Measurements from ENCODE around the gene CDX4. TPM values are rescaled to one million over a fixed set of nuclear protein-coding genes. Genes with fewer than 3 reads are reported as not detected.

Gene CDX4
- total and polyA plus RNA-seq, 9 of the 15 experiments (the other 6 are each of a cell fraction or from before 2014, with no cell fraction given): not detected

GRCh38 chrX:73481521-73481920 is 34.7 kb downstream of the CDX4 start:
- POLR2A ChIA-PET: no interaction called here
- CTCF ChIA-PET (ENCODE audit: low intra/inter-chr PET ratio): no interaction called here
- BruUV-seq (replicated peaks): no TSS peak
- TF ChIP-seq MAFG (tag; conservative IDR thresholded peaks at IDR 0.05): no peak
- TF ChIP-seq NR2F6 (CRISPR knock-in tag; IDR thresholded peaks at IDR 0.05): no peak
- TF ChIP-seq, protein P1, sequence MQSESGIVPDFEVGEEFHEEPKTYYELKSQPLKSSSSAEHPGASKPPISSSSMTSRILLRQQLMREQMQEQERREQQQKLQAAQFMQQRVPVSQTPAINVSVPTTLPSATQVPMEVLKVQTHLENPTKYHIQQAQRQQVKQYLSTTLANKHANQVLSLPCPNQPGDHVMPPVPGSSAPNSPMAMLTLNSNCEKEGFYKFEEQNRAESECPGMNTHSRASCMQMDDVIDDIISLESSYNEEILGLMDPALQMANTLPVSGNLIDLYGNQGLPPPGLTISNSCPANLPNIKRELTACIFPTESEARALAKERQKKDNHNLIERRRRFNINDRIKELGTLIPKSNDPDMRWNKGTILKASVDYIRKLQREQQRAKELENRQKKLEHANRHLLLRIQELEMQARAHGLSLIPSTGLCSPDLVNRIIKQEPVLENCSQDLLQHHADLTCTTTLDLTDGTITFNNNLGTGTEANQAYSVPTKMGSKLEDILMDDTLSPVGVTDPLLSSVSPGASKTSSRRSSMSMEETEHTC (IDR thresholded peaks at IDR 0.05): no peak
- no peak for TF ChIP-seq BCL6 (CRISPR knock-in tag; IDR thresholded peaks at IDR 0.05)
- no peak for TF ChIP-seq GTF2E2 (tag; IDR thresholded peaks at IDR 0.05)
- TF ChIP-seq RBM34 (IDR thresholded peaks at IDR 0.05; ENCODE audit: borderline replicate concordance, insufficient read depth, low read length): no peak
- TF ChIP-seq, protein P2, sequence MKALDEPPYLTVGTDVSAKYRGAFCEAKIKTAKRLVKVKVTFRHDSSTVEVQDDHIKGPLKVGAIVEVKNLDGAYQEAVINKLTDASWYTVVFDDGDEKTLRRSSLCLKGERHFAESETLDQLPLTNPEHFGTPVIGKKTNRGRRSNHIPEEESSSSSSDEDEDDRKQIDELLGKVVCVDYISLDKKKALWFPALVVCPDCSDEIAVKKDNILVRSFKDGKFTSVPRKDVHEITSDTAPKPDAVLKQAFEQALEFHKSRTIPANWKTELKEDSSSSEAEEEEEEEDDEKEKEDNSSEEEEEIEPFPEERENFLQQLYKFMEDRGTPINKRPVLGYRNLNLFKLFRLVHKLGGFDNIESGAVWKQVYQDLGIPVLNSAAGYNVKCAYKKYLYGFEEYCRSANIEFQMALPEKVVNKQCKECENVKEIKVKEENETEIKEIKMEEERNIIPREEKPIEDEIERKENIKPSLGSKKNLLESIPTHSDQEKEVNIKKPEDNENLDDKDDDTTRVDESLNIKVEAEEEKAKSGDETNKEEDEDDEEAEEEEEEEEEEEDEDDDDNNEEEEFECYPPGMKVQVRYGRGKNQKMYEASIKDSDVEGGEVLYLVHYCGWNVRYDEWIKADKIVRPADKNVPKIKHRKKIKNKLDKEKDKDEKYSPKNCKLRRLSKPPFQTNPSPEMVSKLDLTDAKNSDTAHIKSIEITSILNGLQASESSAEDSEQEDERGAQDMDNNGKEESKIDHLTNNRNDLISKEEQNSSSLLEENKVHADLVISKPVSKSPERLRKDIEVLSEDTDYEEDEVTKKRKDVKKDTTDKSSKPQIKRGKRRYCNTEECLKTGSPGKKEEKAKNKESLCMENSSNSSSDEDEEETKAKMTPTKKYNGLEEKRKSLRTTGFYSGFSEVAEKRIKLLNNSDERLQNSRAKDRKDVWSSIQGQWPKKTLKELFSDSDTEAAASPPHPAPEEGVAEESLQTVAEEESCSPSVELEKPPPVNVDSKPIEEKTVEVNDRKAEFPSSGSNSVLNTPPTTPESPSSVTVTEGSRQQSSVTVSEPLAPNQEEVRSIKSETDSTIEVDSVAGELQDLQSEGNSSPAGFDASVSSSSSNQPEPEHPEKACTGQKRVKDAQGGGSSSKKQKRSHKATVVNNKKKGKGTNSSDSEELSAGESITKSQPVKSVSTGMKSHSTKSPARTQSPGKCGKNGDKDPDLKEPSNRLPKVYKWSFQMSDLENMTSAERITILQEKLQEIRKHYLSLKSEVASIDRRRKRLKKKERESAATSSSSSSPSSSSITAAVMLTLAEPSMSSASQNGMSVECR (CRISPR knock-in tag; IDR thresholded peaks at IDR 0.05): no peak
- no peak for TF ChIP-seq ZBTB11 (CRISPR knock-in tag; IDR thresholded peaks at IDR 0.05)
- TF ChIP-seq SRF (CRISPR knock-in tag; IDR thresholded peaks at IDR 0.05): no peak
- TF ChIP-seq STAT6 (CRISPR knock-in tag; IDR thresholded peaks at IDR 0.05): no peak

More at GRCh38 chrX:73481521-73481920, 34.7 kb downstream of the CDX4 start:
- Histone ChIP-seq H3K4me1 (replicated peaks in 1 of 2; ENCODE audit: control insufficient read depth in 2 of 2, insufficient read depth in 2 of 2, low read length in 2 of 2) (no peaks in the 10 kb centered on the region), H3K9me1 (ENCODE audit: control insufficient read depth, insufficient read depth, low read length) (no peaks in the 10 kb centered on the region), H3K79me2 (ENCODE audit: control insufficient read depth, insufficient read depth, low read length) (no peaks in the 10 kb centered on the region), H3K9ac (ENCODE audit: insufficient read depth in 1 of 2, low read depth in 2 of 2, low read length in 2 of 2) (no peak overlapping the region), H4K20me1 (replicated peaks; ENCODE audit: control insufficient read depth, insufficient read depth, low read length) (no peaks in the 10 kb centered on the region), H3K9me3 (replicated peaks; ENCODE audit: control insufficient read depth, insufficient read depth, low read depth, low read length) (no peaks in the 10 kb centered on the region), H3K4me3 (no peak overlapping the region), H3K27ac (ENCODE audit: extremely low read depth, low read depth, low read length) (no peak overlapping the region), H2AFZ (ENCODE audit: low read depth, low read length) (no peak overlapping the region), H3K36me3 (ENCODE audit: control insufficient read depth, insufficient read depth, low read length) (no peaks in the 10 kb centered on the region), H3K27me3 (ENCODE audit: control insufficient read depth in 2 of 2, insufficient read depth in 2 of 2, low read length in 2 of 2) (no peaks in the 10 kb centered on the region), H3K4me2 (ENCODE audit: insufficient read depth, low read length) (no peak overlapping the region)
- FAIRE-seq (no peak), DNase-seq (ENCODE audit: extremely low read depth in 1 of 4, low spot score in 3 of 4) (no peak), ATAC-seq (no peak)
- 0% methylated on average over 2 of the region's 2 CpGs for WGBS (ENCODE audit: insufficient coverage, low coverage, missing lambda C conversion rate)
- in situ Hi-C loops (cut with MboI): no loop called here
- intact Hi-C loops (cut with micrococcal nuclease): no loop called here

All from K562 (cell line).